GM12878 (cell line): Measurements from ENCODE around the gene MGMT. TPM values are rescaled to one million over a fixed set of nuclear protein-coding genes. Genes with fewer than 3 reads are reported as not detected.

ENCODE experiments used
- ATAC-seq: fragments of 200-7000 bp; cut with Tn5 transposase; 3 replicates; pipeline ENCODE4 v1.9.1; 2020; ENCODE audit warnings: mild to moderate bottlenecking, moderate library complexity
- BruUV-seq: library from RNA; stranded (reverse); fragments of 400-500 nt; replicated peaks from 2 replicates; lab custom pipeline; 2021; lab: Mats Ljungman, UMichigan
- CTCF ChIA-PET: fragments of 300-600 bp; sonication (Branson Sonifier 250); formaldehyde crosslinking; extraction: SDS; loops from one replicate; lab custom pipeline; 2021; ENCODE audit warnings: inconsistent platforms; lab: Yijun Ruan, JAX
- POLR2A ChIA-PET: fragments of 350-600 bp; formaldehyde crosslinking; extraction: SDS; loops from one replicate; lab custom pipeline; 2021; ENCODE audit warnings: inconsistent platforms; lab: Charles Lee
- RAD21 ChIA-PET: fragments of 300-600 bp; sonication (Branson Sonifier 250); formaldehyde crosslinking; loops from one replicate; lab custom pipeline; 2023; ENCODE audit warnings: antibody characterized with exemption; ENCODE audit not compliant: unreplicated experiment; lab: Charles Lee
- SMC1A ChIA-PET: fragments of 300-600 bp; sonication (Branson Sonifier 250); formaldehyde crosslinking; loops from one replicate; lab custom pipeline; 2023; ENCODE audit not compliant: unreplicated experiment, uncharacterized antibody; lab: Charles Lee
- DNase-seq: peaks from one replicate; pipeline ENCODE4 v3.0.0-alpha.2; 2011; ENCODE audit warnings: low read depth, low spot score
- FAIRE-seq: peaks from 3 replicates; lab custom pipeline; 2011; peaks lifted over from hg19 to GRCh38; lab: Jason Lieb, UNC
- H2AFZ ChIP-seq: 2 replicates; pipeline ENCODE4 v1.6.0; 2011; ENCODE audit warnings: low read depth, low read length, control low read depth; ENCODE audit not compliant: control insufficient read depth
- H3K27ac ChIP-seq: 2 replicates; pipeline ENCODE4 v1.5.1; 2011; ENCODE audit warnings: control low read depth; ENCODE audit not compliant: control insufficient read depth, insufficient read depth
- H3K27me3 ChIP-seq, 2 experiments: replicated peaks in 1 of 2; 2 replicates each; pipeline versions ENCODE4 v1.6.0 to v1.6.1; 2011; ENCODE audit warnings: low read length in 1 of 2; ENCODE audit not compliant: control insufficient read depth in 2 of 2, insufficient read depth in 2 of 2
- H3K36me3 ChIP-seq, 2 experiments: 2 replicates each; pipeline ENCODE4 v1.5.1; 2011; ENCODE audit warnings: low read length in 1 of 2; ENCODE audit not compliant: control insufficient read depth in 2 of 2, insufficient read depth in 2 of 2
- H3K4me1 ChIP-seq: 2 replicates; pipeline ENCODE4 v1.6.1; 2011; ENCODE audit warnings: mild to moderate bottlenecking, low read length, moderate library complexity, mixed read lengths; ENCODE audit not compliant: control insufficient read depth, insufficient read depth
- H3K4me2 ChIP-seq: 2 replicates; pipeline ENCODE4 v1.6.0; 2011; ENCODE audit warnings: control low read depth; ENCODE audit not compliant: control insufficient read depth, insufficient read depth
- H3K4me3 ChIP-seq: fragments of 200-600 bp; sonication (generic); 2 replicates; pipeline ENCODE4 v1.5.1; 2016
- H3K79me2 ChIP-seq: 2 replicates; pipeline ENCODE4 v1.6.0; 2011; ENCODE audit warnings: low read length; ENCODE audit not compliant: control insufficient read depth, insufficient read depth
- H3K9ac ChIP-seq: 2 replicates; pipeline ENCODE4 v1.8.0; 2011; ENCODE audit warnings: low read length, control low read depth, mixed read lengths; ENCODE audit not compliant: control insufficient read depth, insufficient read depth
- H3K9me3 ChIP-seq: replicated peaks from 3 replicates; pipeline ENCODE4 v1.5.1; 2011; ENCODE audit warnings: mild to moderate bottlenecking, low read length; ENCODE audit not compliant: control insufficient read depth, insufficient read depth
- H4K20me1 ChIP-seq: 2 replicates; pipeline ENCODE4 v1.6.0; 2011; ENCODE audit not compliant: control insufficient read depth, insufficient read depth
- BACH1 ChIP-seq: fragments of 450-650 bp; IDR thresholded peaks from 2 replicates; pipeline ENCODE4 v1.6.1; 2017; ENCODE audit warnings: mild to moderate bottlenecking, borderline replicate concordance
- BCL11A ChIP-seq: IDR thresholded peaks from 2 replicates; pipeline ENCODE4 v1.6.1; 2011; ENCODE audit warnings: low read depth, low read length
- BRCA1 ChIP-seq: IDR thresholded peaks from 2 replicates; pipeline ENCODE4 v1.6.1; 2011; ENCODE audit warnings: low read depth, low read length, improper control_type of control experiment
- EGR1 ChIP-seq, 2 experiments: IDR thresholded peaks; 1 replicate in 1 of 2; 2 replicates in 1 of 2; pipeline ENCODE4 v1.6.1; 2011 to 2012; ENCODE audit warnings: low read depth in 2 of 2, low read length in 2 of 2, borderline replicate concordance in 1 of 2, mild to moderate bottlenecking in 1 of 2, moderate library complexity in 1 of 2
- ESRRA ChIP-seq: IDR thresholded peaks from 2 replicates; pipeline ENCODE4 v1.6.1; 2012; ENCODE audit warnings: mild to moderate bottlenecking, low read length, improper control_type of control experiment
- EZH2 ChIP-seq: IDR thresholded peaks from 2 replicates; pipeline ENCODE4 v1.6.1; 2012; ENCODE audit warnings: low read depth, mild to moderate bottlenecking, control low read depth, inconsistent platforms, low read length, borderline replicate concordance; ENCODE audit not compliant: control insufficient read depth
- KLF5 ChIP-seq: fragments of 450-650 bp; IDR thresholded peaks from 2 replicates; pipeline ENCODE4 v1.6.1; 2014; ENCODE audit warnings: mild to moderate bottlenecking; ENCODE audit not compliant: partially characterized antibody
- PML ChIP-seq: IDR thresholded peaks from 2 replicates; pipeline ENCODE4 v1.6.1; 2012; ENCODE audit warnings: low read length, inconsistent platforms
- RB1 ChIP-seq: fragments of 450-650 bp; formaldehyde crosslinking; IDR thresholded peaks from 2 replicates; pipeline ENCODE4 v1.6.1; 2017; ENCODE audit warnings: mild to moderate bottlenecking, borderline replicate concordance
- SMAD5 ChIP-seq: IDR thresholded peaks from 2 replicates; pipeline ENCODE4 v1.6.1; 2016; ENCODE audit warnings: antibody characterized with exemption, low read depth
- ZBTB4 ChIP-seq: fragments of 450-650 bp; formaldehyde crosslinking; IDR thresholded peaks from 2 replicates; pipeline ENCODE4 v1.4.0; 2022; ENCODE audit warnings: mild to moderate bottlenecking, moderate library complexity
- ZNF274 ChIP-seq: IDR thresholded peaks from one replicate; pipeline ENCODE4 v1.8.0; 2011; ENCODE audit not compliant: insufficient read length, insufficient read depth
- WGBS: methylation state at CpG from one replicate; pipeline ENCODE4 v1.1.6; 2016; ENCODE audit warnings: low lambda C conversion rate; ENCODE audit not compliant: insufficient replicate concordance, insufficient coverage; ENCODE audit errors: missing lambda C conversion rate; 5-methylcytosine and 5-hydroxymethylcytosine counted together
- in situ Hi-C: fragments of 300-500 bp; cut with MboI; formaldehyde crosslinking; loops from 9 replicates; pipeline ENCODE4 v1.14.3; 2018; ENCODE audit warnings: mixed read lengths
- intact Hi-C: fragments of 100-400 bp; cut with micrococcal nuclease; formaldehyde crosslinking; loops from one replicate; pipeline ENCODE4 v1.14.2; 2022; ENCODE audit not compliant: unreplicated experiment
- polyA plus RNA-seq, 11 experiments: library from polyadenylated mRNA; depleted of rRNA in 4 of 11; unstranded in 6 of 11; stranded (reverse) in 5 of 11; fragments of >200 nt; fragmentation: Nextera tagmentation in 4 of 11; fragmentation: Illumina TruSeq in 1 of 11; extraction: Ambion mirVana in 4 of 11; extraction: Trizol in 1 of 11; gene quantifications; 1 replicate in 1 of 11; 2 replicates in 10 of 11; pipeline versions ENCODE4 v1.2.1 to v1.2.3, GENCODE V29; 2011 to 2016; ENCODE audit warnings: inconsistent platforms in 2 of 11, missing spikeins in 2 of 11, low read depth in 1 of 11
- total RNA-seq, 4 experiments: library from RNA; depleted of rRNA in 3 of 4; stranded (reverse); fragments of >200 nt in 3 of 4; fragmentation: Illumina TruSeq in 1 of 4; extraction: Trizol in 1 of 4; gene quantifications; 2 replicates each; pipeline versions ENCODE4 v1.2.1 to v1.2.3, GENCODE V29; 2013 to 2021

MGMT gene
- total and polyA plus RNA-seq, 10 of the 15 experiments (the other 5 are each of a cell fraction or from before 2014, with no cell fraction given), result 0.16 to 24.2 (median 13.3) TPM

GRCh38 chr10:129728905-129729795 is 262.1 kb downstream of the MGMT start:
- ChIA-PET POLR2A (no interaction called here), SMC1A (no interaction called here), CTCF (no interaction called here), RAD21 (no interaction called here)
- no peak overlapping the region for H3K4me2 ChIP-seq
- WGBS, result 90% methylated on average over 21 of the region's 21 CpGs
- no peak for FAIRE-seq
- no peak overlapping the region for H3K9ac ChIP-seq
- in situ Hi-C loops (no loop called here), intact Hi-C loops (no loop called here)
- H3K4me3 ChIP-seq, result no peak overlapping the region
- H3K9me3 ChIP-seq, result no peaks in the 10 kb centered on the region; the same call in 2 of the 3 replicates
- no peak overlapping the region for H2AFZ ChIP-seq
- no peaks in the 10 kb centered on the region for H3K36me3 ChIP-seq
- H4K20me1 ChIP-seq, result no peaks in the 10 kb centered on the region
- ATAC-seq, result no peak
- DNase-seq, result no peak
- no TSS peak for BruUV-seq
- no peaks in the 10 kb centered on the region for H3K27me3 ChIP-seq
- no peak overlapping the region for H3K27ac ChIP-seq
- no peaks in the 10 kb centered on the region for H3K79me2 ChIP-seq
- TF ChIP-seq BACH1 (no peak), PML (no peak), EGR1 (IDR thresholded peaks at IDR 0.05; ENCODE audit: borderline replicate concordance in 1 of 2, low read depth in 2 of 2, low read length in 2 of 2) (no peak), SMAD5 (no peak), BRCA1 (no peak), BCL11A (no peak), ZNF274 (no peak), KLF5 (no peak), ZBTB4 (no peak), RB1 (no peak), EZH2 (no peak), ESRRA (no peak)
- H3K4me1 ChIP-seq, result no peaks in the 10 kb centered on the region
